GM13977 (cell line): ENCODE results near the gene ZHX3.

Experiments used
- DNase-seq: peaks from one replicate; pipeline ENCODE4 v3.0.0; 2012; ENCODE audit warnings: low spot score
- CTCF ChIP-seq: IDR thresholded peaks from 2 replicates; pipeline ENCODE4 v1.5.1; 2012; ENCODE audit warnings: mild to moderate bottlenecking, control low read depth; ENCODE audit not compliant: insufficient read depth; ENCODE audit errors: extremely low read depth, missing control alignments
- in situ Hi-C: fragments of 300-500 bp; cut with MboI; formaldehyde crosslinking; loops from one replicate; pipeline ENCODE4 v1.12.0; 2022; ENCODE audit warnings: low sequenced_read_pairs, low pct_unique_long_range_greater_than_20kb, mixed read lengths, inconsistent platforms; ENCODE audit not compliant: unreplicated experiment

ZHX3 gene

GRCh38 chr20:41173161-41173721, 144.3 kb downstream of the ZHX3 start:
- peak; percentile 77 for DNase-seq
- TF ChIP-seq CTCF, result peak; percentile 95
- in situ Hi-C loops, result no loop called here

GRCh38 chr20:41172296-41173140, 145.0 kb downstream of the ZHX3 start:
- in situ Hi-C loops, result no loop called here
- no peak for DNase-seq
- TF ChIP-seq CTCF, result no peak

- in situ Hi-C loops, result no loop called here
- TF ChIP-seq CTCF, result no peak
- no peak for DNase-seq
Observed at GRCh38 chr20:41171736-41172295, 145.7 kb downstream of the ZHX3 start.

- in situ Hi-C loops, result no loop called here
- no peak for TF ChIP-seq CTCF
- DNase-seq, result no peak
Observed at GRCh38 chr20:41170386-41171105, 147.0 kb downstream of the ZHX3 start.

GRCh38 chr20:41169791-41170351, 147.7 kb downstream of the ZHX3 start:
- in situ Hi-C loops, result no loop called here
- no peak for TF ChIP-seq CTCF
- no peak for DNase-seq

GRCh38 chr20:41169162-41169690, 148.3 kb downstream of the ZHX3 start:
- in situ Hi-C loops, result no loop called here
- no peak for DNase-seq
- no peak for TF ChIP-seq CTCF
